Hepatic stellate cell (primary cell): ENCODE measurements around the gene PDE3B.
"Not testable (repeated sequence)": the region's sequence is repeated elsewhere in the genome, so short reads cannot be mapped to it uniquely, and the experiment has no call there.

ENCODE experiments used
- DNase-seq: peaks from one replicate; pipeline ENCODE4 v3.0.0; 2011; ENCODE audit warnings: low spot score

PDE3B gene

DNA sequence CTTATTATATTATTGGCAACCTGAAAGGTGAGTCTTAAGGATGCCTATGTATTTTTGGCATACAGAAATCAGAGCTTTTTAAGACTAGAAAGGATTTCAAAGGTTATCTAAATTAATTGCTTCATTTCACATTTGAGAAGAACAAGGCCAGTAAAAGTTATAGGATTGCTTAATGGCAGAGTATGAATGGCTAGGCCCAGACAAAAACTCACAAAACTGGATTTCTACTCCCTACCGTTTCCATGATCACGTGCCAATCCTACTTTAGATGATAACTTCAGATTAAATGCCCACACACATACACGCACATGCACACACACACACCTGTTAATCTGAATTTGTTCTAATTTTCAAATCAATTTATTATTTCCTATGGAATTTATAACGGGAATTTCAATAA, 1.8 kb upstream of the PDE3B start:
- no peak for DNase-seq

DNA sequence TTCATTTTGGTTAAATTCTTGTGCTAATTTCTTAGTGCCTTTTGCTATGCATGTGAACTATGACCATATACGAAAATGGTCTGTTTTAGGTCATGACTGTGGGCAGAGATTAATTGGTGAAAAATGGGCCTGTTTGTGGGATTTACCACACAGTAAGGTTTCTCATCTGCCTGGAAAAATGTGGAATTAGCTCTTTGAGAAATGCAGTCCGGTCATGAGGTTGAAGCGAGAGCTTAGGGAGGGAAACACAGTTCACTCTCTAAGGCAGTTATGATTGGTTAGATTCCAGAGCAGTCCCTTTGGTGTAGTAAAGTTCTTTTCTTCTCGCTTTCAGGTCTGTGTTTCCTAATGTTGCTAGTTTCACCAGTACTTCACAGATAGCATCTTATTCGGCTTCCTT, 1.2 kb upstream of the PDE3B start:
- no peak for DNase-seq

DNA sequence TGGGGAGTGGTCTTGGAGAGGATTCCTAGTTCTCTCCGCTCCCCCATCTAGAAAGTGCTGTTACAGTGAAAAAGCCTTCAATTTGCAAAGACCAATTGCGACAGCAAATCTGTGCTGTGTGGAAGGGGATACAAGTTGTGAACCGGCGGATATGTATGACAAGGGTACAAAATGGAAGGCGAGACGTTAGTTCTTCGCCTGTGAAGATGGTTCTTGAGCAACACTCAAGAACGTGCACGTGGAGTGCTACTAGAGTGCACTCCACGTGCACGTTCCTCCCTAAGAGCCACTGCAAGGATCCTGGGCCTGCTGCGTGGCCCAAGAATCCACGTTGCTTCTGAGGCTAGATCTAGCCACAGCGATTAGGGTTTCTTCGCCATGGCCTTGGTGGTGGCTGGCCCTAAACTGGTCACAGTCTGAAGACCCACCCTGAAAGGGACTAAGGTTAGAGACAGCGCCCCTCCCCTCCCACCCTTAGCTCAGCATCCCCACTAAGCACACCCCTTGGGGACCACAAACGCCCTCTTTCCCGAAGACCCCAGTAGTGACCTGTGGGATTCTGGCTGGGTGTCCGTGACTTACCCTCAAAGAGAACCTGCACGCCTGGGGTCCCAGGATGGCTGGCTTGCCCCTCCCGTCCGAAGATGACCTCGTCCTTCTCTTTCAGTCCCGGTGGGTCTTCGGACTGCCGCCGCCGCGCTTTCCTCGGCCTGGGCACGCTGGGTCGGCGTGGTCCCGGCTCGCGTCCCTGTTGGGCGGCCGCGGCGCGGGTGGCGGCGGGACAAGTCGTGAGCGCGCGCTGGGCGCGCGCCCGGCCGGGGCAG, 519 bp upstream of the PDE3B start:
- DNase-seq: no peak

DNA sequence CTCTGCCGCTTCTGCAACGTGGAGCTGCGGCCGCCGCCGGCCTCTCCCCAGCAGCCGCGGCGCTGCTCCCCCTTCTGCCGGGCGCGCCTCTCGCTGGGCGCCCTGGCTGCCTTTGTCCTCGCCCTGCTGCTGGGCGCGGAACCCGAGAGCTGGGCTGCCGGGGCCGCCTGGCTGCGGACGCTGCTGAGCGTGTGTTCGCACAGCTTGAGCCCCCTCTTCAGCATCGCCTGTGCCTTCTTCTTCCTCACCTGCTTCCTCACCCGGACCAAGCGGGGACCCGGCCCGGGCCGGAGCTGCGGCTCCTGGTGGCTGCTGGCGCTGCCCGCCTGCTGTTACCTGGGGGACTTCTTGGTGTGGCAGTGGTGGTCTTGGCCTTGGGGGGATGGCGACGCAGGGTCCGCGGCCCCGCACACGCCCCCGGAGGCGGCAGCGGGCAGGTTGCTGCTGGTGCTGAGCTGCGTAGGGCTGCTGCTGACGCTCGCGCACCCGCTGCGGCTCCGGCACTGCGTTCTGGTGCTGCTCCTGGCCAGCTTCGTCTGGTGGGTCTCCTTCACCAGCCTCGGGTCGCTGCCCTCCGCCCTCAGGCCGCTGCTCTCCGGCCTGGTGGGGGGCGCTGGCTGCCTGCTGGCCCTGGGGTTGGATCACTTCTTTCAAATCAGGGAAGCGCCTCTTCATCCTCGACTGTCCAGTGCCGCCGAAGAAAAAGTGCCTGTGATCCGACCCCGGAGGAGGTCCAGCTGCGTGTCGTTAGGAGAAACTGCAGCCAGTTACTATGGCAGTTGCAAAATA, 816 bp downstream of the PDE3B start:
- peak; percentile 12 for DNase-seq

DNA sequence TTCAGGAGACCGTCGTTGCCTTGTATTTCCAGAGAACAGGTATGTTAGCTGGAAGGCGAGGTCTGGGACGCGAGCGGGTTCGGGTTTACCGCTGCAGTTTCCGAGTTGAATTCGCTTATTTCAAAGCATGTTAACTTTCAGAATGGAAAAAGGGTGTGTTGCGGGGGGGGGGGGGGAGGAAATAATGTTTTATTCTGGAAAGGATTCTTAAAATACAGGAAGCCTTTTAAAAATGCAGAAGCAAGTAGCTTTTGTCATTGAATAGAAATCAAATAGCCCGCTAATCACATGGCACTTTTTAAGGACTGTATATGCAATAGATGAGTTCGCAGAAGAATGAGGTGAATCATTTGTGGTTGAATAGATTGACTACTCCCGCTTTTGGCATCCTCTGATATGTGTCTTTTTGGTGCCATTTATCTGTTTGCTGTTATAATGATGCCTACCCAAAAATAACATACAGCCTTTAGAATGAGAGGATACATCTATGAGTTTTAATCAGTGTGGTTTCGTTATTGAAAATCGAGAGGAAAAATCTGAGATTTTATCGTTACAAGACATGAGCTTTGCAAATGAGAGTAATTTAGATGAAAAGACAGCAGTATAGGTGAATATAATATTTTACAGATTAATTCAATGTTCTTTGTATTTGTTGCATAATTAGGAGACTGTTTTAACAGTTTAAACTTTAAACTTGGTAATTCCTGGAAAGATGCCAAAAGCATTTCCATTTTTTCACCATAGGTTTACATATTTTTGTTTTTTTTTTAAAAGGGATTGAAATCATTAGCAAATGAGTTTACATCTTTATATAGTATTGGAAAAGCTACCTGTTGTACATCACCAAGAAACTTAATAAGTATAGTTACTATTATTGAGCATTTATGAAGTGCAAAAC, 1.7 kb downstream of the PDE3B start:
- no peak for DNase-seq

DNA sequence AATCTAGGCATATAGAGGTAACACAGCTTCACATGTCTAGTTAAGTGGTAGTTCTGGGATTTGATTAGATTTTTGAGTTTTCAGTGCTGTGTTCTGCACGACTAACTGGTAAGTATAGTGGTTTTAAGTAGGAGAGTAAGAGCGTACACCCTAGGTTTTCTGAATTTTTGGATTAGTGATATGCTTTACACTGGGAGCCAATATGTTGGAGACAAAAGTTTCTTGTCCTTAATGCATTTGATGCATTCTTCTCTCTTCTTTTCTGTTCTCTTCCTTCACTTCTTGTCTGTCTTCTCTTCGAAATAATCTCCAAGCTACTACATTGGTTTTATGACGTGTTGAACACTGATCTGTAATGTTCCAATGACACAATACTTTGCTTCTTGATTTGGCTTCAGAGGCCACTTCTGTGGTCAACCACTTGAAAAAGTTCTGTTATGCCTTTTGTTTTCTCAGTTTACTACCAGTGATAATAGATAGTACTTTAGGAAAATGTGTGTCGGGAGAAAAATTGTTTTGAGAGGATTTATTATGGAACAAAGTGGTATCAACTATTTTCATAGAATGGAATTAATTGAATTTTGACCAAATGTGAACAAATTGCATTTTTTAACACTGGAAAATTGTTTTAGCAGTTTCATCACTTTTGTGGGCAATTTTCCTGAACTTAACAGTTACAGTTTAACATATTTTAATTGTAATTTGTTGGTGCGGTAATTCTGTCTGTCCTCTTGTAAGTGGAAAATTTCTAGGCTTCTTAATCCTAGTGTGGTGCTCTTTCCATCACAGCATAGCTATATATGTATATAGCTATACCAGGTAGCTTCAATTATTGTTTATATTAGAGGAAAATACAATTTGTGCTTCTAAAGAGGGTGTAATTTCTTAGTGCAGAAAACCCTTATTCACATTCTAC, 2.6 kb downstream of the PDE3B start:
- DNase-seq: no peak

DNA sequence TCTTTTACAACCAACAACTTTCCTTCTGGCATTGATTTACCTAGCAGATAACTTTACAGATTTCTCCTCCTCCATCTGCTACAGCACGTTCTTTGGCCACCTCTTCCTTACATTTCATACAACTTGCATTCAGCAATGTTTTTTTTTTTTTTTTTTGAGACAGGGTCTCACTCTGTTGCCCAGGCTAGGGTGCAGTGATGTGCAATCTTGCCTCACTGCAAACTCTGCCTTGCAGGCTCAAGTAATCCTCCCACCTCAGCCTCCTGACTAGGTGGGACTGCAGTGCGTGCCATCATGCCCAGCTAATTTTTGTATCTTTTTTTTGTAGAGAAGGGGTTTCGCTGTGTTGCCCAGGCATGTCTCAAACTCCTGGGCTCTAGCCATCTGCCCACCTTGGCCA, 6.5 kb downstream of the PDE3B start:
- no peak for DNase-seq

DNA sequence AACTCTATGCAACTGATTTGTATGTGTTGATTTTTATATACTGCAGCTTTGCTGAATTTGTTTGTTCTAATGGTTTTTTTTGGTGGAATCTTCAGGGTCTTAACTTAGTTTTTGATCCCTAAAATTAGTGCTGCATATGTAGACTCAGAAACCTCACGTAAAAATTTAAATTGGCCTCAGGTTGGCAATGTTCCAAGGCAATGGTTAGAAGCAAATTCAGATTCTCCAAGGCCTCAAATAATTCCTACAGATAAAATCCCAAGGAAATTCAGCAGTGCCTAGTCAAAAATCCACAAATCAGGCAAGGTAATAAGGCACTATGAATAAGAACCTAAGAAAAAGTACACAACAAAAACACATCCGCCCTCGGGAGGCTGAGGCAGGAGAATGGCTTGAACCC, 9.5 kb downstream of the PDE3B start:
- no peak for DNase-seq

DNA sequence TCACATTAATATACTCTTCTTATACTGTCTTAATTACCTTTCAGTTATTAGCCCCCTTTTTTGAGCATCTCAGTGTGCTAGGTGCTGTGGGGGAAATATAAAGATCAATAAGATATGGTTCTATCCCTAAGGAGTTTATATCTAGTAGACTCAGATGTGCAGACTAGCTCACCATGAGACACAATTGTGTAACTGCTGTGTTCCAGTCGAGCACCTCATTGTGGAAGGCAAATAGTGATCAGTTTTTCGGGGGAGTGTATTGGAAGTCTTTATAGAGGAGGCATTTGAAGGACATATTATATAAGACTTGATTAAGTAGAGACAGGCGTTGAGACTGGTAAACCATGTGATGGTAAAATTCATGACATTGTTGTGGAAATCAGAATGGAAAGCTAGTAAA, 11.8 kb downstream of the PDE3B start:
- DNase-seq: no peak

DNA sequence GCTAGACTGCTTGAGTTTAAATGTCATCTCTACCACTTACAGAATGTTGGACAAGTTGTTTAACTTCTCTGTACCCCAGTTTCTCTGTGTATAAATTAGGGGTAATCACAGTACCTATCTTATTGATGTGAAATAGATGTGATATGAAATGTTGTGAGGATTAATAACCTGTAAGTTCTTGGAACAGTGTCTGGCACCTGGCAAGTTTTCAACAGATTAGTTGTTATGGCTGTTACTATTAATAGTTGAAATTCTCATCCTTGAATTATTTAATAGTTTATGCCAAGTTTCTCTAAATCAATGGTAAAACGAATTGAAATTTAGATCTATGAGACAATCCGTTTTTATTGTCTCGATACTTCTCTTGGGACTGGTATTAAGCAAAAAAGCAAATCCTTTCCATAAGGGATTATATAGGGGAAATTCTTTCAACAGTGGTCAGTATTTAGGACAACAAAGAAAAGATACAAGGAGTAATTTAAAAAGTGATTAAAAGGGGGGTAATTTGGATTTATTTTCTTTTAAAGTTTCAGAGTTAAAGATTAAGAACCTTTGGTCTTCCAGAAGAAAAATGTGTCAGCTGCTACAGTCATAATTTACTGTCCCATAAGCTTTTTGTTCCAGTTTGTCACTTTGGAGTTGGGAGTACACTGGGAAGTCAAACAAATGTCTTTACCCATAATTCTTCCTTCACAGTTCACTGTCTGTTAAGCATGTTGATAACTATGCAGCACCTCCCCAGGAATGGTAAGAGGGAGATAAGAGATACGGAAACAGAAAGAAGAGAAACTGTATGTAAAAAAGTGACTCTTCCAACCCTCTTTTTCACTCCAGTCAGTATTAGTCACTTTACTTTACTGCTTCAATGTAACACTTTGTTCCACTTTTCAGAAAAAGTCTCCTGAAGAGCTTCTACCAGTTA, 13.2 kb downstream of the PDE3B start:
- no peak for DNase-seq

DNA sequence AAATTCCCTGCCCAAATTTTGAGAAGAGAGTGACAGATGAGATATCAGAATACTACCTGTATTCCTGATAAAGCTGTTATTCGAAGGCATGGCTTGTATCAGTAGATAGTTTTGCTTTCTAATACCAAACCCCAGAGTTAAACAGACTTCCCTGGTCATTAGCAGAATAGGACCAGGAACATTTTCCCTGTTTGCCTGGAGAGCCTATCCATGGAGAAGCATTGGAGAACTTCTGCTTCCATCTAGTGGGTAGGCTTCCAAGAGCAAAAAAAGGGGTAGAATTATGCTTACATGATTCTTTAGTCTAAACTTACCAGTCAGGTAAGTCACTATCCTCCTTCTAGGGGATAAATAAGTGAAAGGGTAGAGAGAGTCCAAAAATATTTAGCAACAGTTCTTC, 14.2 kb downstream of the PDE3B start:
- DNase-seq: no peak

DNA sequence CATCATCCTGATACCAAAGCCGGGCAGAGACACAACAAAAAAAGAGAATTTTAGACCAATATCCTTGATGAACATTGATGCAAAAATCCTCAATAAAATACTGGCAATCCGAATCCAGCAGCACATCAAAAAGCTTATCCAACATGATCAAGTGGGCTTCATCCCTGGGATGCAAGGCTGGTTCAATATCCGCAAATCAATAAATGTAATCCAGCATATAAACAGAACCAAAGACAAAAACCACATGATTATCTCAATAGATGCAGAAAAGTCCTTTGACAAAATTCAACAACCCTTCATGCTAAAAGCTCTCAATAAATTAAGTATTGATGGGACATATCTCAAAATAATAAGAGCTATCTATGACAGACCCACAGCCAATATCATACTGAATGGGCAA, 21.3 kb downstream of the PDE3B start:
- not testable (repeated sequence) for DNase-seq

DNA sequence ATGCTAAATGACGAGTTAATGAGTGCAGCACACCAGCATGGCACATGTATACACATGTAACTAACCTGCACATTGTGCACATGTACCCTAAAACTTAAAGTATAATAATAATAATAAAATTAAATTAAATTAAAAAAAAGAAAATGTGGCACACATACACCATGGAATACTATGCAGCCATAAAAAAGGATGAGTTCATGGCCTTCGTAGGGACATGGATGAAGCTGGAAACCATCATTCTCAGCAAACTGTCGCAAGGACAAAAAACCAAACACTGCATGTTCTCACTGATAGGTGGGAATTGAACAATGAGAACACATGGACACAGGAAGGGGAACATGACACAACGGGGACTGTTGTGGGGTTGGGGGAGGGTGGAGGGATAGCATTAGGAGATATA, 23.7 kb downstream of the PDE3B start:
- DNase-seq: not testable (repeated sequence)

DNA sequence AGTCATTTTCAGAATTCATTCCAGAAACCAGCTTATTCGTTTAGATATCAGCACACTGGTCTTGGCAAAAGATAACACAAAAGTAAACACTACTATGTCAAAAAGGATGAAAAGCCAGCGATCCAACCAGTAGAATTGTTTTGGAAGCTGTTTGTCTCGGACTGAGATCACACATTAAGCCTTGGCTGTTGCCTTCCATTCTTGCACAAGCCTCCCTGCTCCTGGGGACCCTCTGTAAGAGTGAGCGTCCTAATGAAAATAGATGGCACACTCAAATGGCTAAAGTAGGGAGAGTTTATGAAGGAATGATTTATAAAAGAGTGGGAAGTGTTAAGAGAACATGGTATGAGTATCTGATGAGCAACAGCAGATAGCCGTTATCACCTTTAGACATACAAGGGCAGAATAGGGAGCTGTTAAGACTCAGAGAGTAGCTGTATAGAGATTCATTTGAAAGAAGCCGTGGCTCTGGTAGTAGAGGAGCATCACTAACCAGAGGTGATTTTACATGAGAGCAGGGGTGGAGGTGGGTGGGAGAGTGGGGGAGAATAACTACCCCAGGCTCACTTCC, 25.2 kb downstream of the PDE3B start:
- DNase-seq: no peak

DNA sequence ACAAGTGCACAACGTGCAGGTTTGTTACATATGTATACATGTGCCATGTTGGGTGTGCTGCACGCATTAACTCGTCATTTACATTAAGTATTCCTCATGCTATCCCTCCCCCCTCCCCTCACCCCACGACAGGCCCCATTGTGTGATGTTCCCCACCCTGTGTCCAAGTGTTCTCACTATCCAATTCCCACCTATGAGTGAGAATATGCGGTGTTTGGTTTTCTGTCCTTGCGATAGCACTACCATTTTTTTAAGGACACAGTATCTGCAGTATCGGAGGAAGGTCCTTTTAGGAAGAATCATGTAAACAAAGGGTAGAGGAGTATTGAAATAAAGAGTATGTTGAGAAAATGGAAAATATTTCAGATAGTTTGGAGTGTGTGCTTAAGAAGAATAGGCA, 25.9 kb downstream of the PDE3B start:
- DNase-seq: no peak

DNA sequence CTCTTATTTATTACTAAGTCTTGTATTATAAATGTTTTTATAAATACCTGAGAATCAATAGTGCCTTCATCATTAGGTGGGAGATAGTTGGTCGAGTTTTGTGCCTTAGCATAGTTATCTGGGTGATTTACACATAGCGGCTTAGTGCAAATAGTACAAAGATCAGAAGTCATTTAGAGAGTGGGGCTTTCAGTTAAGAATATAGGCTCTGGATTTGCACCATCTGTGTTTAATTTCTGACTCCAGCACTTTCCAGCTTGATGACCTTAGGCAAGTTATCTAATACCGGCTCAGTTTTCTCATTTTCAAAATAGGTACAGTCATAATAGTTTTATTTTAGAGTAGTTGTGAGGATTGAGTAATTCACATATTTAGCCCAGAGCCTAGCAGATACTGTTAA, 26.4 kb downstream of the PDE3B start:
- DNase-seq: no peak

DNA sequence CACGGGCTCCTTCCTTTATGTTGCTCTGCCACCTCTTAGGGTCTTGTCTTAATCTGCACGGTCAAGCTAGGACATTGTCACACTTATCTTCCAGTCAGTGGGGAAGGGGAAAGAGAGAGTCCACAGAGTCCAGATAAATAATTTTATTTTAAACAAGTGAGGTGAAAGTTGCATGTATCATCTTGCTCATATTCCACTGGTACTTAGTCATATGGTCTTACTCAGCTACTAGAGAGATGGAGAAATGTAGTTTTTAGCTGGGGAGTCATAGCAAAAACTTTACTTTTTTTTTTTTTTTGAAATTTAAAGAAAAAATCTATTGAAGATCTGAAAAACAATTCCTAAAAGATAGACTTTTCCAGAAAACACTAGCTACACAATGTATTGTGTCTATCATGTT, 29.0 kb downstream of the PDE3B start:
- no peak for DNase-seq

DNA sequence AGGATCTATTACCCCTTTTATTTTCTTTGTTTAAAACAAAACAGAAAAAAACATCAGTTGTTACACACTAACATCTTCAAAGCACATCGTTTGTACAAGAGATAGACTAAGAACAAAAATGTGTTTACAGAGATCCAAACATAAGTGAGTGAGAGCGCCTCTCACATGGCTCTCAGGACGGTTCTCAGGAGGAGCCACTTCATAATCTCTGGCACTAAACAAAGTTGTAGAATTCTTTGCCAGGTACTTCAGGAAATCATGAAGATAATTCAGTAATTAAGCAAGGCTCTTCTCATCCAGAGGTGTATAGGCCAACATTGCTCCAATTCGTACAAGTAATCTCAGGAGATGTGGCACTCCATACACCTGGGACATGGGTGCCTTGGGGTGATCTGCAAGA, 29.8 kb downstream of the PDE3B start:
- no peak for DNase-seq

DNA sequence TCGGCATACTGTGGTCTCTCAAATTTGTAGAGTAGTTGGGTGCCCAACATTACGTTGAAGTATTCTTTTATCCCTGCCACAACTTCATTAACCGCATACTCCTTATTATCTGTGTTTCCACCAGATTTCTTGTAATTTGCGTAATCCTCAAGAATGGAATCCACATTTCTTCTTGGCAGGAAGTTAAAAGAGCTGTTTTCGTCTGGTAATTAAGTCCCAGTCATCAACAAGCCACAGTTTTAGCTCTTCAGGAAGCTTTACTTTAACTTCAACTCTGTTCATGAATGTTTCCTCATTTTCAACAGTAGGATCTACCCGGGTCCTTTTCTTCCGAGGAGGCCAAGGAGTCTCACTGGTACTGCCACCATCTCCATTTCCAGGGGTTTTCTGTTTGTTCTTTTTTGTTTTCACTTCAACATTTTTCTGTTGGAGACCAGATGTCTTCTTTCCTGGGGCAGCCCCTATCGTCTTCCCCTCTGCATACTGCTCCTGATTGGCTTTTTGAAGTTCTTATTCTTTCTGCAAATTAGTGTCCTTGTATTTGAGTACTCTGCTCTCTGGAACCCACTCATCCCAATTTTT, 30.3 kb downstream of the PDE3B start:
- DNase-seq: no peak

DNA sequence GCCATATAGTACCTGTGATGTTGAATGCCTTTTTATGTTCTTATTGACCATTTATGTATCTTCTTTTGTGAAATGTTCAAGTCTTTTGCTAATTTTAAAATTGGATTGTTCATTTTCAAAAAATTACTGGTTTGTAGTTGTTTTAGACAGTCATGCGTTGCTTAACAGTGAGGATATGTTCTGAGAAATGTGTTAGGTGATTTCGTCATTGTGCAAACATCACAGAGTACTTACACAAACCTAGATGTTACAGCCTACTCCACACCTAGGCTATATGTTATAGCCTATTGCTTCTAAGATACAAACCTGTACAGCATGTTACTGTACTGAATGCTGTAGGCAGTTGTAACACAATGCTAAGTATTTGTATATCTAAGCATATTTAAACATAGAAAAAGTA, 32.5 kb downstream of the PDE3B start:
- no peak for DNase-seq
